Measurements from ENCODE around the gene POLR2M. TPM values are rescaled to one million over a fixed set of nuclear protein-coding genes. Genes with fewer than 3 reads are reported as not detected.
A peak's percentile ranks its signal among the peaks of the same experiment; 100 is the strongest.

POLR2M gene
- total RNA-seq, 1 experiment from 2014 or later, result 110 TPM

DNA sequence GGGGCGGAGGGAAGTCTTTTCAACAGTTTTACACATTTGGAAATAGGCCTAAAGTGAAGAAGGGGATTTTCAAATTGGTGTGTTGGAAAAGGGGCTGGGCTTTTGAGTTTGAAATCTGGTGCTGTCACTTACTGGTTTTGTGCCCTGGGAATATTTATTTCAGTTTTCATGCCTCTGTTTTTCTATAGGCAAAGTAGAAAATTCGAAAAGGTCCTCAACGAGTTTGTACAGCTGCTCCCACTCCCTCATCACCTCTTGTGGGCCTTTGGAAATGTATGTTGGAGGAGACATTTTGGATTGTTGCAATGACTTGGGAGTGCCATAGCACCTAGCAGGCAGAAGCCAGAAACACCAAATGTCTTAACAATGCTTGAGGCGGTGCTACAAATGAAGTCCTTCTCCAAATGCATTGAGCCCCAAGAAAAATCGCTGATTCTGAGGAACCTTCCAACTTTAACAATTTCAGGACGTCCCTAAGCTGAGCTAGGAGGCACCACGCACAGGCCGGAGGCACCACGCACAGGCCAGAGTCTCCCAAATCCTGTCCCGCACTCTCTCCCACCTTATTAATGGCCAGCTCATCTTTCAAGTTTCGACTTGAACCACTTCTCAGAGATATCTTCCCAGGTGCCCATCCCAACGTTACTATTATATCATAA lies 639 bp upstream of the POLR2M start:
- H3K4me3 ChIP-seq (ENCODE audit: insufficient read depth, low read depth, low read length), result peak overlapping the region; percentile 80; the same call in 1 of the 2 replicates
- H3K27me3 ChIP-seq (ENCODE audit: control insufficient read depth, insufficient read depth, low read length), result peaks cover 2% of the 10 kb centered on the region; the same call in 1 of the 2 replicates
- peaks cover 9% of the 10 kb centered on the region for H3K36me3 ChIP-seq (replicated peaks; ENCODE audit: control insufficient read depth, insufficient read depth, low read length)
- no peak for DNase-seq

DNA sequence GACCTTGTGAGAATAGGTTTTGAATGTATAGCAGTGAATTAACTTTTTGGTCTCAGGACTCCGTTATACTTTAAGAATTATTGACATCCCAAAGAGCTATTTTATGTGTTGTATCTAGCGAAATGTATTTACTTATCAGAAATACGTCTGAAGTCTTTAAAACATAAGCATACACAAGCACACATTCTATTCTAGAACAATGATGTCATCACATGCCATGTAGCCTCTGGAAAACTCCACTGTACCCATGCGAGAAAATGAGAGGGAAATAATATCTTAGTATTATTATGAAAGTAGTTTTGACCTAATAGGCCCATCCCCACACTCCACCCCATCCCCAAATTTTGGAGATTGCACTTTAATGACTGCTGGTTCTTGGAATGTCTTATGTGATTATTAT lies 1.5 kb downstream of the POLR2M start:
- H3K4me3 ChIP-seq (ENCODE audit: insufficient read depth, low read depth, low read length), result no peak overlapping the region
- DNase-seq, result no peak
- no peaks in the 10 kb centered on the region; the same call in 1 of the 2 replicates for H3K27me3 ChIP-seq (ENCODE audit: control insufficient read depth, insufficient read depth, low read length)
- H3K36me3 ChIP-seq (replicated peaks; ENCODE audit: control insufficient read depth, insufficient read depth, low read length), result peaks cover 22% of the 10 kb centered on the region

DNA sequence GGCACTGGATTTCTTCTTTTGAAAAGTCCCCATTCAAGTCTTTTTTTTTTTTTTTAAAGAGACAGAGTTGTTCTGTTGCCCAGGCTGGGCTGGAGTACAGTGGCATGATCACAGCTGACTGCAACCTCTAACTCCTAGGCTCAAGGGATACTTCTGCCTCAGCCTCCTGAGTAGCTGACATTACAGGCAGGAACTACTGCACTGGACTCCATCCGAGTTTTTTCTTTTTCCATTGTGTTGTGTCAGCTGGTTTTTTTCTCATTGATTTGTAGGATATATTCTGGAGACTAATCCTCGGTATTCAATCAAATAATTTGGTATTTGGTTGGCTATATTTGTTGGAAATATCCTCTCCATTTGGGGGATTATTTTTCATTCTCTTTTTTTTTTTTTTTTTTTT lies 11.8 kb downstream of the POLR2M start:
- no peaks in the 10 kb centered on the region for H3K27me3 ChIP-seq (ENCODE audit: control insufficient read depth, insufficient read depth, low read length)
- no peak for DNase-seq
- no peak overlapping the region for H3K4me3 ChIP-seq (ENCODE audit: insufficient read depth, low read depth, low read length)
- H3K36me3 ChIP-seq (replicated peaks; ENCODE audit: control insufficient read depth, insufficient read depth, low read length), result peaks cover 6% of the 10 kb centered on the region

DNA sequence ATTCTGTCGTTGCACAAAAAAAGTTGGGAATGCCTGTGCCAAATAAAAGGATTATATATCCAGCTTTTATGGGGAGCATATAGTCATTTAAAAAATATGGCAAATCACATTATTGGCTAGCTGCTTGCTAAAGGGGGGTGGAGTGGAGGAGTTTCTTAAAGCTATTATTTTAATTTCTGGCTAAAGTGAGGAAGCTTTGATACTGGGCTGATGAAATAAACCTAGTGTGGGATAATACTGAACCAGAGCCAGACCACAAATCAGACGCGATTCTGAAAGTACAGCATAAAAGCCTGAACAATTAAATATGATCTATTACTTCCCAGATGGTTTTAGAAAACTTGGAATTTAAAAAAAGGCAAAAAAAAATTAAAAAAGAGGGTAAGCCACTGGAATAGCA lies 14.4 kb downstream of the POLR2M start:
- H3K4me3 ChIP-seq (ENCODE audit: insufficient read depth, low read depth, low read length), result no peak overlapping the region
- DNase-seq, result no peak
- no peaks in the 10 kb centered on the region for H3K27me3 ChIP-seq (ENCODE audit: control insufficient read depth, insufficient read depth, low read length)
- H3K36me3 ChIP-seq (replicated peaks; ENCODE audit: control insufficient read depth, insufficient read depth, low read length), result no peaks in the 10 kb centered on the region; the same call in 1 of the 2 replicates

DNA sequence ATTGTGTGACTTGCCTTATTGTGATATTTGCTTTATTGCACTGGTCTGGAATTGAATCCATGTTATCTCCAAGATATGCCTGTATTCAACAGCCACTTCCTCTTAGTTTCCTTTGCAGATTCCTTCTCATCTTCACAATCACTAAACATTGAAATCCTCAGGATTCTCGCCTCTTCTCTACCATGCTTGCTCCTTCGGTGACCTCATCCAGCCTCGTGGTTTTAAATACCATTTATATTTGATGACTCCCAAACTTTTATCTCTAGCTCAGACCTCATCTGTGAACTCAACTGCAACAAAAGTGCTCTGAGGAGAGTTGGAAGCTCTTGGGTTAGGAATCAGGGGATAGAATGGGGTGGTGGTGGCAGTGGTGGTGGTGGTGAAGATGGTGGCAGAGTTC lies 19.9 kb downstream of the POLR2M start:
- Histone ChIP-seq H3K4me3 (ENCODE audit: insufficient read depth, low read depth, low read length) (no peak overlapping the region), H3K36me3 (replicated peaks; ENCODE audit: control insufficient read depth, insufficient read depth, low read length) (no peaks in the 10 kb centered on the region), H3K27me3 (ENCODE audit: control insufficient read depth, insufficient read depth, low read length) (no peaks in the 10 kb centered on the region)
- DNase-seq, result no peak

DNA sequence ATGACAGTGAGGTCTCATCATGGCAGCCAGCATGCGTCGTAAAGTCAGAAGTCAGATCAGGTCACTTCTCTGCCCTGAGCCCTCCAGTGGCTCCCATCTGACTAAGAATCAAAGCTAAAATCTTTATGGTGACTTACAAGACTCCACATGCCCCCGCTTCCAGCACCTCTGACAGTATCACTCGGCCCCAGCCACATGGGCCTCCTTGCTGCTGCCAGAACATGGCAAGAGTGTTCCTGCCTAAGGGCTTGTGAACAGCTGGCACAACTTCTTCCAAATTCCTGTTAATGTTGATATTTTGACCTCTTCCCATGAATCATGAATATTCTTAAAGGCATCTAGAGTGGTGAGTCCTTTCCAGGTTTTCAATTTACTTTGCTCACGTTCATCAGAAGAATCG lies 20.5 kb downstream of the POLR2M start:
- Histone ChIP-seq H3K36me3 (replicated peaks; ENCODE audit: control insufficient read depth, insufficient read depth, low read length) (no peaks in the 10 kb centered on the region), H3K4me3 (ENCODE audit: insufficient read depth, low read depth, low read length) (no peak overlapping the region), H3K27me3 (ENCODE audit: control insufficient read depth, insufficient read depth, low read length) (no peaks in the 10 kb centered on the region)
- no peak for DNase-seq

DNA sequence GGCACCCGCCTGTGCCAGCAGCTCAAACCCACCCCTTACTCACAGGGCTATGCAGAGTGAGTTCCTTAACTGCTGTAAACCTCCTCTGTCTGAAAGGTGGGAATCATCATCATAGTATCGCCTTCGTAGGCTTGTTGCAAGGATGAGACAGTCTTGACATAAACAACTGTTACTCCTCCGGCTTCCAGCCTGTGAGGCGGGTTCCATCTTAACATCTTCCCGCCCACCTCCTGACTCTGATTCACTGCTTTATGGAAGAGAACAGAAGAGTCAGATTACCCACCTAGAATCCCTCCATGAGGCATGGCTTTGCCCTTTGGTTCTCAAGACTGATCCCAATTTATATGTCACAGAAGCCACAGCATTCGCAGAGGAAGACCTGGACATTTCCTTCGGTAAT lies 21.9 kb downstream of the POLR2M start:
- no peak for DNase-seq

DNA sequence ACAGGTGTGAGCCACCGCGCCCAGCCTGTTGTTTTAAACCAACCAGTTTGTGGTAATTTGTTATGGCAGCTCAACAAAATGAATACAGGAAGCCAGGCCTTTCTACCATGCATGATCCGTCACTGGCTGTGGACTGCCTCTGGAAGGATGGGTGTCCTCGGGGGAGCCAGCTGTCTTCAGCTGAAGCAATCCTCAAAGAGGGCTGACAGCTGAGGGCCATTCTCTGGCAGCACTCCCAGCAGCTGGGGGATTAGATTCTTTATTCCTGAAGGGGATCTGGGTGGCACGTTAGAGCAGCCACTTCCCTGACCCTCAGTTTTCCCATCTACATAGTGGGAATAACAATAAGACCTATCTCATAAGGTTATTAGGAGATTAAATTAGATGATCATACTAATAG lies 24.4 kb downstream of the POLR2M start:
- no peak overlapping the region for H3K4me3 ChIP-seq (ENCODE audit: insufficient read depth, low read depth, low read length)
- no peaks in the 10 kb centered on the region for H3K36me3 ChIP-seq (replicated peaks; ENCODE audit: control insufficient read depth, insufficient read depth, low read length)
- DNase-seq, result no peak

More for the DNA sequence above, 21.9 kb downstream of the POLR2M start:
- H3K4me3 ChIP-seq (ENCODE audit: insufficient read depth, low read depth, low read length), result no peak overlapping the region
- H3K27me3 ChIP-seq (ENCODE audit: control insufficient read depth, insufficient read depth, low read length), result no peaks in the 10 kb centered on the region
- H3K36me3 ChIP-seq (replicated peaks; ENCODE audit: control insufficient read depth, insufficient read depth, low read length), result no peaks in the 10 kb centered on the region

DNA sequence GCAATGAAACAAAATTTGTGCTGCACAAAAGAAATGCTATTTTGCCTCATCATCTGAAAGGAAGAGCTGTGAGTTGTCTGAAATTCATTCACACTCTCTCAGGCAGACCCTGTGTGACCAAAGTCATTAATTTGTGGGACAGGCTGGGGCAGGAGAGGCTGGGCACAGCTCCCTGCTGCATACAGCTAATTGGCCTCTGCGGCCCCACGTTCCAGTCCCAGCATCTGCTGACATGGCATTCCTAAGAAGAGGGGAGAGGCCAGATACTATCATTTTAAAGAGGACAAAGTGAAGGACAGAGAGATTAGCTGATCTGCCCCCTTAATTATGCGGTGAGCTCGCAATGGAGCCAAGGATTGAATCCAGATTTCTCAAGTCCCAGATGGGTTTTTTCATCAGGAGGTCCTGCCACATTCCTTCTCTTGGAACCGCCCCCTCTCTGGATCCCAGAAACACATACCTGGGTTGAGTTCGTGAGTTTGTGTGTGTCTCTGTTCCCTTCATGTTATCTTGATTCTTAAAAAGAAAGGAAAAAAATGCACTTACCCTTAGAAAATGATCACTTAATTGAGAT lies 25.1 kb downstream of the POLR2M start:
- H3K36me3 ChIP-seq (replicated peaks; ENCODE audit: control insufficient read depth, insufficient read depth, low read length), result no peaks in the 10 kb centered on the region
- DNase-seq, result no peak
- H3K27me3 ChIP-seq (ENCODE audit: control insufficient read depth, insufficient read depth, low read length), result no peaks in the 10 kb centered on the region
- H3K4me3 ChIP-seq (ENCODE audit: insufficient read depth, low read depth, low read length), result no peak overlapping the region

More for the DNA sequence above, 24.4 kb downstream of the POLR2M start:
- no peaks in the 10 kb centered on the region for H3K27me3 ChIP-seq (ENCODE audit: control insufficient read depth, insufficient read depth, low read length)

DNA sequence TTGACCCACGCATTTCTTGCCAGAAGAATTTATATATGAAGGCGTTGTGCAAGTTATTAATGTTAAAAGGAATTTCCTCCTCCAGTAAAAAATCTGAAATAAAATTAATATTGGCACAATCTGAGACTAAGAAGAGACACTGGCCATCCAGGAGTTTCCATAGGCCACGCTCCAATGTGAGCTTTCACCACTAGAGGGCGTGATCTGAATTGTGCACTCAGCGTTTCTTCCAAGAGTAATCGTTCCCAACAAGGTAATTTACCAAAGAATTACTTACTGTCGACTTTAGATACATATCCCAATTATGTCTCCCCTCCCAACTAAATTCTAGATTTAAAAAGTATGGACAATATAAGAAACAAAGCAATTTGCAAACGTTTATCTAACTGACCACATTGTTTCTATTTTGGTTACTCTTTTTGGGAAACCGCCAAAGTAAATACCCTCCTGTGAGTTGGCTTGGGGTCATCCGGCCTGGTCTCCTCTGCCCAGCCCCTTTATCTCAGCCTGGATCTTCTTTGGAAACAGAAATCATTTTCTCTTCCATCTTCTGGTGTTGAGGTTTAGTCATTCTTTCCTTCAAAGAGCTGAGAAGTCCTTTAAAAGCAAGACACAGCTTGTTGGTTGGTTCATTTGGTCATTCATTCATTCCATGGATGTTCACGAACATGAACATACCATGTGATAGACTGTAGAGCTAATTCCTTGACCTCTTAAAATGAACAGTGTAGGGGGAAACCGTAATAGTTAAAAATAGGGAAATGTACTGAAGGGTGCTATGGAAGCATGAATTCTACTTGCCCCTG lies 26.2 kb downstream of the POLR2M start:
- peak; percentile 62 for DNase-seq
- Histone ChIP-seq H3K27me3 (ENCODE audit: control insufficient read depth, insufficient read depth, low read length) (no peaks in the 10 kb centered on the region), H3K4me3 (ENCODE audit: insufficient read depth, low read depth, low read length) (no peak overlapping the region), H3K36me3 (replicated peaks; ENCODE audit: control insufficient read depth, insufficient read depth, low read length) (no peaks in the 10 kb centered on the region)

DNA sequence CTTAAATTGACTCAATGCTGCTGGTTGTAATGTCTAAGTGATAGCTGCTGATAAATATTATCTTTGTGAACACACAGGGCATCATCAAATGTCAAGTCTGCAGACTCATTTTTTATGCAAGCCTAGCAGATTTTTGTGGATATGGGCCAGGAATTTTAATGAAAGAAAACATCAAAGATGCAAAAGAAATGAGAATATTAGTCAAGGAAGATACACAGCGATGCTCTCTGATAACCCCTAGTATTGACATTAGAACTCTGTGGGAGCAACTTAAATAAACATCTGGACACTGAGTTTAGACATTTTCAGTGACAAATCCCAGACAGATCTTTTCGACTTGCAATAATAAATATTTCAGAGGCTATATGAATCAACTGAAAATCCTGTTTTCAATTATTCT lies 28.3 kb downstream of the POLR2M start:
- H3K27me3 ChIP-seq (ENCODE audit: control insufficient read depth, insufficient read depth, low read length), result no peaks in the 10 kb centered on the region
- DNase-seq, result no peak
- no peaks in the 10 kb centered on the region for H3K36me3 ChIP-seq (replicated peaks; ENCODE audit: control insufficient read depth, insufficient read depth, low read length)
- H3K4me3 ChIP-seq (ENCODE audit: insufficient read depth, low read depth, low read length), result no peak overlapping the region

DNA sequence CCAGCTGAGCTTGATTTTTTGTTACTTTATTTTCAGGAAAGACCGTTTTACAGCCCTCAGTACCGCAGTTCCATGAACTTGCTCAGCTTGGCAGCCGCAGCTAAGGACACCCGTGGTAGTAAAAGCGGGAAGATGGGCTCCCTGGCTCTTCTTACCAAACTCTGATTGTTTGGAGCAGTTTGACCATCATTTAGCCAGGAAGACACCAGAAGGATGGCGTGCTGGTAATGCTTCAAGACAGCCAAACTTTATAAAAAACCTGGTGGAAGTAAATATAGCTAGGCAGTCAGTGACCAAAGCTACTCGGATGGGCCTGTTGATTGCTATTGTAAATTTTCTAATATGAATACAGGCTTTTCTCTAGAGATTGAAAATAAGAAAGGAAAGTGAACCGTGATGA lies 28.9 kb downstream of the POLR2M start:
- H3K36me3 ChIP-seq (replicated peaks; ENCODE audit: control insufficient read depth, insufficient read depth, low read length), result no peaks in the 10 kb centered on the region
- H3K4me3 ChIP-seq (ENCODE audit: insufficient read depth, low read depth, low read length), result no peak overlapping the region
- no peaks in the 10 kb centered on the region for H3K27me3 ChIP-seq (ENCODE audit: control insufficient read depth, insufficient read depth, low read length)
- DNase-seq, result no peak

DNA sequence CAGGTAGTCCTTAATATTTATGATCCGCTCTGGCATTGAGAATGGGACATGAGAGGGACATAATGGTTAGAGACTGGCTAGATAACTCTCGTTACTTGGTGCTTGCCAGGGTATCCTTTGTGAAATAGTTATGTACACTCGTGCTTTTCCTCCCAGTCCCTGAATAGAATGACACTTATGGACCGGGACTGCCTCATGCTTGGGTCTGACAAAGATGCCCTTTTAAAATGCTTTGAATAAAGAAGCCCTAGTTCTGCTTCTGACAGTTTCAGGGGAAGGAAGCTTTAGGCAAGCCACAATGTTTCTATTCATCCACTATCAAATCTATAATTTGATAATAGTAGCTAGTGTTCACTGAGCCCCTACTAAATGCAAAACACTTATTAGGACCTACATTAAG lies 29.4 kb downstream of the POLR2M start:
- no peak for DNase-seq
- Histone ChIP-seq H3K27me3 (ENCODE audit: control insufficient read depth, insufficient read depth, low read length) (no peaks in the 10 kb centered on the region), H3K4me3 (ENCODE audit: insufficient read depth, low read depth, low read length) (no peak overlapping the region), H3K36me3 (replicated peaks; ENCODE audit: control insufficient read depth, insufficient read depth, low read length) (no peaks in the 10 kb centered on the region)

DNA sequence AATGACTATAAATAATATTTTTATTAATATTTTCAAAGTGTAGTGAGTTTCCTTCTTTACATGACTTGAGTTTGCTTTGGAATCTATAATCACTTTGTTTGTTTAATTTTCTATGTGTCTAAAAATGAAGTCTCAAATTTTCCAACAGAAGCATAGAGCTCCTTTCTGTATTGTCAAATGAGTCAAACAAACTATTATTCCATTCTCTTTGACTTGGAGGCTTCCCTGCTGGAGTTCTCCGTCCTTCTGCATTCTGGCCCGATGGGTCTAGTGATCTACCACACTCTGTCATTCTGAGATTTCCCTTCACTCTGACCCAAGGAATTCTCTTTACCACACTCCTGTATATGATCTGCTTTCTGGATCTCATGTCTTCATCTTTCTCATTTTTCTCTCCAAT lies 30.1 kb downstream of the POLR2M start:
- no peak for DNase-seq
- Histone ChIP-seq H3K27me3 (ENCODE audit: control insufficient read depth, insufficient read depth, low read length) (no peaks in the 10 kb centered on the region), H3K4me3 (ENCODE audit: insufficient read depth, low read depth, low read length) (no peak overlapping the region), H3K36me3 (replicated peaks; ENCODE audit: control insufficient read depth, insufficient read depth, low read length) (no peaks in the 10 kb centered on the region)

DNA sequence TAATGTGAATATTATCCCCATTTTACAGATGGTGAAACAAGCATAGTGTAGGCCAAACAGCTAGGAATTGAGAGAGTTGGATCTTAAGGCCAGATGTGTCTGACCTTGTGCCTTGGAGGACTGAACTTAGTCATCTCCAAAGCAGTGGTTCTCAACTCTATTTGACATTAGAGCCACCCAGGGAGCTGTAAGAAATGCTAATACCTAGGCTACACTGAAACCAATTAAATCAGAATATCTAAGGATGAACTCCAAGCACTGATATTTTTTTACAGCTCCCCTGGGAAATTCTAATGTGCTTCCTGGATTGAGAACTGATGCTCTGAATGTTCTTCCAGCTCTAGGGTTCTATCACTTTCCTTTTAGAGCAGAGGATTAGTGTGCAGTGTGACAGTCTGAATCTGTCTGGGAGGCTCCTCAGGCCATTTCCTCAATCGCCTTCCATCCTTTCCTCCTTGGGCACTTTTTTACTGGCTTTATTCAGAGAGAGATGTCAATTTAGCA lies 32.3 kb downstream of the POLR2M start:
- H3K36me3 ChIP-seq (replicated peaks; ENCODE audit: control insufficient read depth, insufficient read depth, low read length), result no peaks in the 10 kb centered on the region
- no peaks in the 10 kb centered on the region for H3K27me3 ChIP-seq (ENCODE audit: control insufficient read depth, insufficient read depth, low read length)
- no peak for DNase-seq
- H3K4me3 ChIP-seq (ENCODE audit: insufficient read depth, low read depth, low read length), result no peak overlapping the region

Measured in H7 (cell line).